Fibroblast of the aortic adventitia (primary cell): ENCODE data around the gene DNAJC10. TPM values are rescaled to one million over a fixed set of nuclear protein-coding genes. Genes with fewer than 3 reads are reported as not detected.
"Not testable (repeated sequence)": the region's sequence is repeated elsewhere in the genome, so short reads cannot be mapped to it uniquely, and the experiment has no call there.

Experiments used
- DNase-seq: peaks from one replicate; pipeline ENCODE4 v3.0.0-alpha.2; 2010; ENCODE audit warnings: low read depth
- H3K4me3 ChIP-seq: 2 replicates; pipeline ENCODE4 v1.5.1; 2011; ENCODE audit warnings: low read depth, mild to moderate bottlenecking, control low read depth, low read length, moderate library complexity
- total RNA-seq: library from RNA; depleted of rRNA; stranded (reverse); fragments of >200 nt; gene quantifications from 2 replicates; pipeline ENCODE4 v1.2.3, GENCODE V29; 2012; ENCODE audit warnings: low replicate concordance
- TF ChIP-seq, protein P1 (sequence below): IDR thresholded peaks from 2 replicates; pipeline ENCODE4 v1.5.1; 2011; ENCODE audit warnings: mild to moderate bottlenecking, low read length, control low read depth, inconsistent platforms; ENCODE audit not compliant: insufficient read depth

DNAJC10 gene
- total RNA-seq, 1 donor, result 184 TPM

DNA sequence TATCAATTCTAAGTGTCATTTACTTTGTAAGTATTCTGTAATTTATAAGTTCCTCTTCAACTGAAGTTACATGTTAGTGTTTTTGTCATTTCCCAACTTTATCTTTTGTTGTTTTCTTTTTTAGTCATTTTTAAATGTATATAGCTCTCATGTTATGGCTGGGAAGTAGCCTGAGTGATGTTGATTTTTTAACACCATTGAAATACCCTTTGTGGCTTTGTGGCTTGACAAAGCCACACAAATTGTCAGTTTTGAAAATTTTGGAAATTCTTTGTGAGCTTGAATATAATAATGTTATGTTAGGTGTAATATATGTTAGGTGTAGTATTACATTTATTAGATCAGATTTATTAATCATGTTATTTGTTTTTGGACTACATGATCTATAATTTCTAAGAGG, 16.7 kb downstream of the DNAJC10 start:
- DNase-seq, result no peak
- TF ChIP-seq, protein P1, sequence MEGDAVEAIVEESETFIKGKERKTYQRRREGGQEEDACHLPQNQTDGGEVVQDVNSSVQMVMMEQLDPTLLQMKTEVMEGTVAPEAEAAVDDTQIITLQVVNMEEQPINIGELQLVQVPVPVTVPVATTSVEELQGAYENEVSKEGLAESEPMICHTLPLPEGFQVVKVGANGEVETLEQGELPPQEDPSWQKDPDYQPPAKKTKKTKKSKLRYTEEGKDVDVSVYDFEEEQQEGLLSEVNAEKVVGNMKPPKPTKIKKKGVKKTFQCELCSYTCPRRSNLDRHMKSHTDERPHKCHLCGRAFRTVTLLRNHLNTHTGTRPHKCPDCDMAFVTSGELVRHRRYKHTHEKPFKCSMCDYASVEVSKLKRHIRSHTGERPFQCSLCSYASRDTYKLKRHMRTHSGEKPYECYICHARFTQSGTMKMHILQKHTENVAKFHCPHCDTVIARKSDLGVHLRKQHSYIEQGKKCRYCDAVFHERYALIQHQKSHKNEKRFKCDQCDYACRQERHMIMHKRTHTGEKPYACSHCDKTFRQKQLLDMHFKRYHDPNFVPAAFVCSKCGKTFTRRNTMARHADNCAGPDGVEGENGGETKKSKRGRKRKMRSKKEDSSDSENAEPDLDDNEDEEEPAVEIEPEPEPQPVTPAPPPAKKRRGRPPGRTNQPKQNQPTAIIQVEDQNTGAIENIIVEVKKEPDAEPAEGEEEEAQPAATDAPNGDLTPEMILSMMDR, result no peak
- no peak overlapping the region for H3K4me3 ChIP-seq

DNA sequence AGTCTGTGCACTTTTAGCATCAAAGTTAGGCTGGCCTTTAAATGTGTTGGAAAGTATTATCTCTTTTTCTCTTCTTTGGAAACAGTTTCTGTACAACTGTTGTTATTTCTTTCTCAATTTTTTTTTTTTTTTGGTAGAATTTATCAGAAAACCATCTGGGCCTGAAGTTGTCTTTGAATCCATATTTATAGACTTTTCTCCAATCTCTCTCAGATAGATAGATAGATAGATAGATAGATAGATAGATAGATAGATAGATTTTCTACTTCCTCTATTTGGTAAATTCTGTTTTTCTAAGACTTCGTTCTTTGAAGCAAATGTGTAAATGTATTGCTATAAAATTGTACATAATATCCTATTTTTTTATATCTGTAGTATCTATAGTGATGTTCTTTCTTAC, 17.5 kb downstream of the DNAJC10 start:
- no peak overlapping the region for H3K4me3 ChIP-seq
- no peak for DNase-seq
- TF ChIP-seq, protein P1, result no peak

DNA sequence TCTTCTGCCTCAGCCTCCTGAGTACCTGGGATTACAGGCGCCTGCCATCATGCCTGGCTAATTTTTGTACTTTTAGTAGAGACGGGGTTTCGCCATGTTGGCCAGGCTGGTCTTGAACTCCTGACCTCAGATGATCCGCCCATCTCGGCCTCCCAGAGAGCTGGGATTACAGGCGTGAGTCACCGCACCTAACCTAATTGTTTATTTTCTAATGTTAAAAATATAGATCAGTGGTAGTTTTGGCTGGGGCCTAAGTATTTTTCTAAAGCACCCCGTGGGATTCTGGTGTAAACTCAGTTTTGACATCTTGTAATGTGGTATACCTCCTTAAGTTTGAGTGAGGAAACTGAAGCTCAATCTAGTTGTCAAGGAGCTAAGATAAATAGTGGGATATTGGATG, 20.8 kb downstream of the DNAJC10 start:
- H3K4me3 ChIP-seq, DNase-seq: not testable (repeated sequence)

DNA sequence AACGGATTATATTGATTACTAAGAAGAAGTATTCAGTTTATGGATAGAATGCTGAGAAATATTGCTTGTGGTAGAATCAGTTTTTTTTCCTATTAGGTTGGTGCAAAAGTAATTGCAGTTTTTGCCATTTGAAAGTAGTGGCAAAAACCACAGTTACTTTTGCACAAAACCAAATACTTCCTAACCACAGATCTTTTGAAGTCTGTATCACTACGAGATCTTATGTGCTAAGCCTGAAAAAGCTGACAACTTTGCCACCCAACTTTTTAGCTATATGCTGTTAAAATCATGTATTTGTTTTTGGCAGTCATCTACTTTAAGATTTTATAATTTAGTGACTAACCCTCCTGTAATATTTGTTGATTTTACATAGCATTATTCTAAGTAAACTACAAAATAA, 24.6 kb downstream of the DNAJC10 start:
- TF ChIP-seq, protein P1, result no peak
- no peak for DNase-seq
- H3K4me3 ChIP-seq, result no peak overlapping the region

DNA sequence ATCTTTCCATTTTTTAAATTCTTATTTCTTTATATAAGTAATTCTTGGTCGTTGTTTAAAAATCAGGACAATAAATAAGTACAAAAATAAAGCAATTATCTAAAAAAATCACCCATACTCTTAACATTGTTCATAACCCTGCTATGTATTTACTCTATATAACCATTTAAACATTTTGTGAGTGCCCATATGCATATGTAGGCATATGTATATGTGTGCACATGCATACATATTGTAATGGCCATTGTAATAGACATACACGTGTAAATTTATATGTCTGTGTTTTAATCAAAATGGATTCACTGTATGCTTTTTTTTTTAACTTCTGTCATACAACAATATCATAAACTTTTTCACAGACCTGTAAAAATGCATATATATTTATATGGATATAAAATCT, 25.6 kb downstream of the DNAJC10 start:
- no peak overlapping the region for H3K4me3 ChIP-seq
- DNase-seq, result no peak
- TF ChIP-seq, protein P1, result no peak

DNA sequence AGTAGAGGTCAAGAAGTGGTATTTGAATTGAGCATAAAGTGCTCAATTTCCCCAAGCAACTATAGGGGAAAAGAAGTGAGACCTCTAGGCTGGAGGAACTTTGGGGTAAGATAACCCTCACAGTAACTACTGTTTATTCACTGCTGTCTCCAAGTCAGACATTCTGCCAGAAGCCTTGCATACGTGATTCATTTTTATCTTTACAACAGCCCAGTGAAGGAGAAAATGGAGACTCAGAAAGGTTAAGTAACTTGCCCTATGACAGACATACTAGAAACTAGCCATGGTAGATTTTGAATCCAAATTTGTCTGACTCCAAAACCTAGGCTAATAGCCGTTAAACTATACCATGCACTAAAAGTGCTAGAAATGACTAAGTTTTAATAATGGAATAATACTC, 28.4 kb downstream of the DNAJC10 start:
- no peak overlapping the region for H3K4me3 ChIP-seq
- DNase-seq, result peak; percentile 27
- TF ChIP-seq, protein P1, result no peak

DNA sequence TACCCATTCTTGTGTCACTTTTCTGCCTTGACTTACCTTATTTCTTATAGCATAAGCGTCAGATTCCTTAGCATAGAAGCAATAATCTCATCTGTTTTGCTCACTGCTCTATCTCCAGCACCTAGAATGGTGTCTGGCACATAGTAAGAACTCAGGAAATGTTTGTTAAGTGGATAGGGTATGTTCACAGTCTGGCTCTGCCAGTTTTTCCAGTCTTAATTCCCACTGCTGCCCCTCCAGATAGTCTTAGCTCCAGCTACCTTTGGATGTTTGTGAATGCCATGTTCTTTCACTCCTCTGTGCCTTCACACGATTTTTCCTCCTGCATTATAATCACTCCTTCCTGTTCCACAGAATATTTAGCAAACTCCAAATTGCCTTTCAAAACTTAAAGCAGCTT, 29.0 kb downstream of the DNAJC10 start:
- DNase-seq, result no peak
- no peak overlapping the region for H3K4me3 ChIP-seq
- TF ChIP-seq, protein P1, result no peak

DNA sequence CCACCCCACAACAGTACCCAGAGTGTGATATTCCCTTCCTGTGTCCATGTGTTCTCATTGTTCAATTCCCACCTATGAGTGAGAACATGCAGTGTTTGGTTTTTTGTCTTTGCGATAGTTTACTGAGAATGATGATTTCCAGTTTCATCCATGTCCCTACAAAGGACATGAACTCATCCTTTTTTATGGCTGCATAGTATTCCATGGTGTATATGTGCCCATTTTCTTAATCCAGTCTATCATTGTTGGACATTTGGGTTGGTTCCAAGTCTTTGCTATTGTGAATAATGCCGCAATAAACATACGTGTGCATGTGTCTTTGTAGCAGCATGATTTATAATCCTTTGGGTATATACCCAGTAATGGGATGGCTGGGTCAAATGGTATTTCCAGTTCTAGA, 29.8 kb downstream of the DNAJC10 start:
- not testable (repeated sequence) for DNase-seq, H3K4me3 ChIP-seq
